Measurements from ENCODE around the gene ADCY2.

Gene ADCY2

DNA sequence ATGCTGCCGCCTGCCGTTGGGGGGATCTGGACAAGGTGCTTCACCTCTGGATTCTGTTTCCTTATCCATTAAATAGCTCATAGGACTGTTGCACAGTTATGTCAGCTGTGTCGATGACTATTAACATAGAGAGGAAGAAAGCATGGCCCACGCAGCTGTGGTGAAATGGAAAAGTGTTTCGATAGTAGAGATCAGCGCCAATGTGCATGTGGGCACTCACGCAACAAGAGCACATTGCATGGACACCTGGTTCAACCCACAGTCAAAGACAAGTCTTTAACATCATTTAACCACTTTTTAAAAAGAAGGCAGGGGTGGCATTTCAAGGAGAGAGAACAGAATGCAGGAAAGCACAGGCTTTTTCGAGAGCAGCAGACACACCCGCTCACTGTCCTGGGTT lies 107.6 kb downstream of the ADCY2 start:
- no peak for DNase-seq (ENCODE audit: low read depth in 2 of 2)

DNA sequence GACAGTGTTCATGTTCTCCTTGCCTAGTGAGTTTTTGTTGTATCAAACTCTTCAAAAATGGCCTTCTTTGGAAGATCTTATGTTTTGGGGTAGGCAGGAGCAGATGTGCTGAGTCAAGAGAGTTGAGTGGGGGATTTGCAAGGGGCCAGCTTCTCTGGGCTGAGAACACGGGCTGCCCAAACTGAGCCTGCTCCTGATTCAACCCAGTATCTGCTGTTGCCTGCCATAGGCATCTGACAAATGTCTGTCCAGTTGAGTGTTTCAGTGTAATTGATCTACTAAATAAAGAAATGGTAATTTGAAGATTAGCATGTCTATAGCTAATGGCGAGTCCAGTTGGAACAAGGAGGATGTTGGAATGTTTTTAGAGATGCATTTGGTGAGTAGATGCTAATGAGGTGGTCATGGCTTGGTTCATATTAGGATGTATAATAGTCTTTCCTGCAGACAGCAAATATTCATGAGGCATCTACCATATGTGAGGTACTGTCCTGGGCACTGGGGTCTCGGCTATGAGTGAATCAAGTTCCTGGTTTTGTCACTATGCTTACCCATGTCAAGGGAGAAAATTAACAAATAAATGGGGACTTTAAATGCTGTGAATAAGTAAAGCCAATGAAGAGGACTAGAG lies 119.5 kb downstream of the ADCY2 start:
- no peak for DNase-seq (ENCODE audit: low read depth in 2 of 2)

DNA sequence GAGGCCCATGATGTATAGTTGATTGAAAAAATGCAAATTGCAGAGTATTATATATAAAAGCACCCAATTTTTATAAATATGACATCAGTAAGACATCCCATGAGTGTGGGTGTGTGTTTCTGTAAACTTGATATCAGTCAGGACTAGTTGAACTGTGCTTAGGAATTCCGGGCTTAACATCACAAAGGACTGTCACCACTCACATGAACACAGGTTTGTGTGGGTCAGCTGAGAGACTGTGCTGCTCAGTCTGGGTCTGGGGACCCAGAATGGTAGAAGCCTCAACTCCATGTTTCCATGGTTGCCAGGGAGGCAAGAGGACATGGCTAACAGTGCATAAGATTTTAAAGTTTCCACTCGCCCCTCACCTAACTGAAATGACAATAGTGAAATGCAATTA lies 120.3 kb downstream of the ADCY2 start:
- no peak for DNase-seq (ENCODE audit: low read depth in 2 of 2)

DNA sequence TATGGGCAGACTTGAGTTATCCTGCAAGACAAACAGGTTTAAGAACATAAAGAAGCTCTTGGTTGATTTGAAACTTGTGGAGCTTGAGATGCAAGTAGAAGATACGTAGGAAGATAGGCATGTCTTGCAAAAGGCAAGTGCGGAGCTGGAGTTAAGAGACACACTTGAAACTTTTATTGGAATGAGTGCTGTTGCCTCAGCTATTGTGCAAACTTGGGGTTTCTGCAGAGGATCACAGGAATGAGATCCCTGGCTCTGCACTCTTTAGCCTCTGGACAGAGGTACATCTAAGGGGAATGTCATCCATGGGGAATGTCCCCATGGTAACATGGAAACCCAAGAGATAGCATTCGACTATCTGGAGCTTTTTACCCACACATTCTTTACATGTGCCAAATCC lies 121.1 kb downstream of the ADCY2 start:
- DNase-seq (ENCODE audit: low read depth in 2 of 2) = no peak

DNA sequence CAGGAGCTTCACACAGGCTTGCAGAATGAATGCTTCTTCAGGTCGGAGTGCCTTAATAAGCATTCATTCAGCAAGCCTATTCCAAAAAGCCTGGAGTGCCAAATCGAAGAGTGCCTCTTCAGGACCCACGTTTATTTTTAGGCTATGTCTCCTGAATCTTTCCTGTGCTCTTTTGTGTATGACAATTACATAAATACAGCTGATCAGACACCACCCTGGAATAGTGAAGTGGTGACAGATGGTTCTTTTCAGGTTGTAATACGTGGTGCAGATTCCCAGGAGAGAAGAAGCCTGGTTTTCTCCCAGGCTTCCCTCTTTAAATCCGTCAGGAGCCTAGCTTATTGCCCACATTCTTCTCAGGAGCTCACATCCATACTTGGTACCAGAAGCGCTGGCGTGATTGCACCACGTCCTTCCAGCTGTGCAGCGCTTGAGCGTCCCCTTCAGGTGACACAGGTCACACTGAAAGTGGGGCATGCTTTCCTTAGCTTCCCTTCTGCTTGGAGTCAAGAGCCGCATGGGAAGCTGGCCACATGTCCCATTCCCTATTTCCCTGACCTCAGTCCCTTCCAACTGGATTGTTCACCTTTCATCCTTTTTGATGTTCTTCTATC lies 123.1 kb downstream of the ADCY2 start:
- DNase-seq (ENCODE audit: low read depth in 2 of 2) = no peak

DNA sequence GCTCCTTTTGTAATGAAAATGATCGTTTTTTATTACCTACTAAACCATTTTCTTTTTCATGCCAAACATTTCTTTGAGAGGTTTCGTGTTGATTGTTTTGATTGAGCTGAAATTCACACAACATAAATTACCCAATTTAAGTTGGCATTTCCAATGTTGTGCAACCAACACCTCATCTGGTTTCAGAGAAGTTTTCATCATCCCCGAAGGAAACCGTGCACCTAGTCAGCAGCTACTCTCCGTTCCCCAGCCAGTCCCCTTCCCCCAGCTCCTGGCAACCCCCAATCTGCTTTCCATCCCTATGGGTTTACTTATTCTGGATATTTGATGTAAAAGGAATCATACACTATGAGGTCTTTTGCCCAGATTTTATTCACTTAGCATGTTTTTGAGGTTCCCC lies 123.6 kb downstream of the ADCY2 start:
- DNase-seq (ENCODE audit: low read depth in 2 of 2) = no peak

DNA sequence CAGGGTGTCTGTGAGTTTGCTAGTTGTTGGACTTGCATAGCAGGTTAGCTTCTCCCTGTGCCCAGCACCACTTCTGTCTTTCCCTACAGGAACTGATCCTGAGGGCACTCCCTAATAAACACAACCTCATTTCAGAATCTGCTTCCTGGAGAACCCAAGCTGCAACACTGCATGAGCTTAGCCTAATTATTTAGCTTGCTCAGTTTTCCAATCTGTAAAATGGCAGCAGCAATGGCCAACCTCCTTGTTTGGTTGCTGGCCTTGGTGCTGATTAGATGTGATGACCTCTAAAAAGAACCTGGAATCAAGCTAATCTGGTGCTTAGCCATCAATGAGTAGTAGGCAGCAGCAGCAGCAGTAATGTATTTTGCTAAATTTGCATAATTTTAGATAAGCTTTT lies 133.9 kb downstream of the ADCY2 start:
- no peak for DNase-seq (ENCODE audit: low read depth in 2 of 2)

DNA sequence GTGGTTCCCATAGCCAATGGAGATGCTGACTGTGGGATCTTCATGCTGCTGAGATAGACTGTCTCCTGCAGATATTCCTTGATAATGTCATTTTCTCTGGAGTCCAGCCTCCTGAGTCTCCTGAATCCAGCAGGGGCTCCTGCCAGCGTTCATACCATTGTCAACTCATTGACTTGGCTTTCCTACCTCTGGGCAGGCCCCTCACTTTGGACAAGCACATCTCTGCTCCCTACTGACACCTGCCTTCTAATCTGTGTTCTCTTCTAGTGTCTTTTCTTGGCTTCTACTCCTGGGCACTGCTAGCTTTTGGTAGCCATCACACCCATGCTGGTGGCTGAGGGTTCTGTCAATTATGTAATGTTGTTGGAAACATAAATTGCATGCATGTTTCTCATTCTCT lies 138.0 kb downstream of the ADCY2 start:
- no peak for DNase-seq (ENCODE audit: low read depth in 2 of 2)

DNA sequence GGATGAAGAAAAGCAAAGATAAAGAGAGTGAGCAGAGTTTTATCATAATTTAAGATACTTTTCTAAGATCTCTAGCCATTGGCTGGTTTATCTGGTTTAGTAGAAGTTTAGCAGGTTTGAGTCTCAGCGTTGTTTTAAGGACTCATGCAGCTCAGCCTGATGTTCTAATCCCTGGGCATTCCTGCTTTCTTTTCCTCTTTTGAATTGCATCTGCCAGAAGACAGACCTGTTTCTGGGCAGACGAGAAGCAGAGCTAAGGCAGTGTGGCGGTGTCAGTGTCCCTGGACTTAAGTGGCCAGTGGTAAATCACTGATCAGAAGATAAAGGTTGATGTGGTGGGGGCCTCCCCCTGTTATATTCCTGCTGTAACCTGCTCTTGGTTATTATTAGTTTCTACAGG lies 138.6 kb downstream of the ADCY2 start:
- no peak for DNase-seq (ENCODE audit: low read depth in 2 of 2)

DNA sequence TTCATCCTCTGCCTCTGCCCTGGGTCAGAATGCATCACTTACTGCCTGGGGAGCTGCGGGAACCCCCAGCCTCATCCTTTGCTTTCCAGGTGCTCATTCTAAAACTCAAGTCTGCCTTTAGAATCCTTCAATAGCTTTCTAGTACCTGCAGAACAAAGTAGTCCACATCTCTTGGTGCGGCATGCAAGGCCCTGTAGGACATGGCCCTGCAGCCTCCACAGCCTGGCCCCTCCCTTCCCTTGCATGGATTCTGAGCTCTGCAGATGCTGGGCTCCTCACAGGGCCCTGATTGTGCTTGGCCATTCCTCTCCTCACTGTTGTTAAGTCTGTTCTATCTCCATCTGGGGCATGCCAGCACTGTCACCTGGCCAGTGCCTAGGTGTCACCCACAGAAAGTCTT lies 141.6 kb downstream of the ADCY2 start:
- no peak for DNase-seq (ENCODE audit: low read depth in 2 of 2)

DNA sequence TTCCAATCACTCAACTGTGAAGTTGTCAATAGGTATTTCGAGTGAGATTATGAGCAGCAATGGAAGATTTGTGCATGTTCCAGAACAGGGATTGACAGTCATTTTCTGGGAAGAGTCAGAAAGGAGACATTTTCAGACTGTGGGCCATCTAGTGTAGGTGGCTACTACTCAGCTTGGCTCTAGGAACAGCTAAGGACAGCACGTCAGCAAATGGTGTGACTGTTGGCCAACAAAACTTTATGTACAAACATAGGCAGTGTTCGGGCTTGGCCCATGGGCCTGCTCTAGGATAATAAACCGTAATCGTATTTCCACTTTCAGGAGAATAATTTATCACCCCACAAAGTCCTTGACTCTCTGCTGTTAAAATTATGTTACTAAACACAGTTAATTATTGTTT lies 143.6 kb downstream of the ADCY2 start:
- no peak for DNase-seq (ENCODE audit: low read depth in 2 of 2)

DNA sequence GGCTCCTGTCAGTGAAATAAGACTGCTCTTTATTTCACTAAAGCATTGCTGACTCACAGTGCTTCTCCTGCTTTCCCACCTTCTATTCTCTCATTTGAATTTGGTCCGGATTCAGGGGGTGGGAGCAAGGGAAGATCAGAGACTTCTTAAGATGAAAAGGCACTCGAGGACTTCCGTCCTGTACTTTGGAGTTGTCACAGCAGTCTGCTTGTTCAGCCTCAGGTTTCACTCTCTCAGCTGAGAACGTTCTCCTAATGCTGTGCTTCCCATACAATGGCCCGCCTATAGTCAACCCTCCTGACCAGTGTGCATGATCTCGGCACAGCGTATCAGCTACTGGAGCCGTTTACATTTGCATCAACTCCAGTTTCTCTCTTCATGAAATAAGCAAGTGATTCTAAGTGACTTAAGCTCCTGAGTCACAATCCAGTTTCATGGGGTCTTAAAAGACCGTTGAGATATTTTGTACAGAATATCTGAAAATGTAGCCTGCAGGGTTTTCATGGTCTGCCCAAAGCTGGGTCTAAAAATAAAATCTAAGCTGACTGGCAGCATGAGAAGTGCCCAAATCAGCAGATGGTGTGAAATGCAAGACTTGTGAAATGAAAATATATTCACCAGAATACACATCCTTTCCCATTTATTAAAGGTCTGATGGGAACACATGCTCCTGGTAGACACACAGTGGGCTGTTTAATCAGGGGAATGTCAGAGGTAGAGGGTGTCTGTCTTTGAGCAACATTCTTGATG lies 145.0 kb downstream of the ADCY2 start:
- no peak for DNase-seq (ENCODE audit: low read depth in 2 of 2)

DNA sequence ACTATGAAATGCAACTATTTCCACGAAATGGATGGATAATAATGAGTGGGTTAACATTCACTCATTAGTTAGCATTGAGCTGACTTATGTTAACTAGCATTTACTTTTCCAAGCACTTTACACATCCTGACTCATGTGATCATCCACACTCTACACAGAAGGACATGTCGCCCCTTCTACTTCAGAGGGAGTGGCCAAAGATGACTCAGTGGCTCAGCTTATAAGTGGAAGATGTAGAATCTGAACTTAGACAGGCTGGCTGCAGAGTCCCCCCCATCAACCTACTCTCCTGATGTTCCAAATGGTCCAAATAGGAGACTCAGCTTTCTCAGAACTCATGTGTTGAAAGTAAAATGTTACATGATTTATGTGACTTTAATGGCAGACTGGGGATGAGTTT lies 146.0 kb downstream of the ADCY2 start:
- no peak for DNase-seq (ENCODE audit: low read depth in 2 of 2)

DNA sequence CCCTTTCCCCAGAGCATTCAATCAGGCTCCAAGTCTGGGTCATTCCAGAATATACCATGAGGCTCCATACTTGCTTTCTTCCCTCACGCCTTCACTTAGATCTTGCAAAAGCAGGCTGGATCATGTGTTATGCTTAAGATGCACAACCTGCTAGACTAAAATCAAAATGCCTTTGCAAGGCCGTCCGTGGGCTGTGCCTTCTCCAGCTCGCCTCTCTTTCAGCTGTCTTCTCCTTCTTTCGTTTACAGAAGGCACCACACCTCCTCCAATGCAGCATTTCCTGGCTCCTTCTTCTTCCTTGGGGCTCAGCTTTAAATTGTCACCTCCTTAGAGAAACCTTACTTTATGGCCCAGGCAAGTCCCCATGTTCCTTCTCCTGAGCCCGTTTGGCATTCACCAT lies 150.6 kb downstream of the ADCY2 start:
- no peak for DNase-seq (ENCODE audit: low read depth in 2 of 2)

DNA sequence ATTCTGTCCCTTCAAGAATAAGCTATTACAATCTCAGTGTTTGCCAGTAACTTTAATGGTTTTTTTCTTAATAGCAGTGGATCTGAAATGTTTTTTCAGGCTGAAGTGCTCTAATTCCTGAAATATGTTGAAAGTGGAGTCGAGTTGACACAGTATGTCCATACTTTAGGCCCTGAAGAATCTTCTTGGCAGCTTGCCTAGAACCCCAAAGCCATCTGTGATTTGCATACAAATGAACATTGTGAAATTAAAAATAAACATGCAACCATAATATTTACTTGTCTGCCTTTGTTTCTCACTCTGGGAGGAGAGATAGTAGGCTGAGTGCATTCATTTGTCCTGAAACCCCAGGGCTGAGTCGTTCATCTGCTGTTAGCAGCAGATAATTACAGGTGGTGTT lies 152.7 kb downstream of the ADCY2 start:
- DNase-seq (ENCODE audit: low read depth in 2 of 2) = no peak

DNA sequence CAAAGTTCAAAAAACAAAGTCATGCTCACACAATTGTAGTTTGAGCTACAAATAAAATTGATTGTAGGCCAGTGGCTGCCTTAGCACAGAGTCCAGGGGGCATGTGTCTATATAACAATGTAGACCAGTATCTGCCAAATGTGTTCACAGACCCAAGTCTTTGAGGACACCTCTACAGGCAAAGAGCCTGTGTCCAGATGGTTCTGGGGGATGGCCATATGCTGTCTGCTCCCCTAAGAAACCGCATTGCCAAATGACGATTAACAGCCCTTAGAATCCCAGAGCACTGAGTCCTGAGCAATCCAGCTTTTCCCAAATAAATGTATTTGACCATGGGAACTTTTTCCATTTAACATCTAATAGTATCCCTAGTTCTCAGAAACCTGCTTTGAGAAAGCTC lies 169.6 kb downstream of the ADCY2 start:
- no peak for DNase-seq (ENCODE audit: low read depth in 2 of 2)

DNA sequence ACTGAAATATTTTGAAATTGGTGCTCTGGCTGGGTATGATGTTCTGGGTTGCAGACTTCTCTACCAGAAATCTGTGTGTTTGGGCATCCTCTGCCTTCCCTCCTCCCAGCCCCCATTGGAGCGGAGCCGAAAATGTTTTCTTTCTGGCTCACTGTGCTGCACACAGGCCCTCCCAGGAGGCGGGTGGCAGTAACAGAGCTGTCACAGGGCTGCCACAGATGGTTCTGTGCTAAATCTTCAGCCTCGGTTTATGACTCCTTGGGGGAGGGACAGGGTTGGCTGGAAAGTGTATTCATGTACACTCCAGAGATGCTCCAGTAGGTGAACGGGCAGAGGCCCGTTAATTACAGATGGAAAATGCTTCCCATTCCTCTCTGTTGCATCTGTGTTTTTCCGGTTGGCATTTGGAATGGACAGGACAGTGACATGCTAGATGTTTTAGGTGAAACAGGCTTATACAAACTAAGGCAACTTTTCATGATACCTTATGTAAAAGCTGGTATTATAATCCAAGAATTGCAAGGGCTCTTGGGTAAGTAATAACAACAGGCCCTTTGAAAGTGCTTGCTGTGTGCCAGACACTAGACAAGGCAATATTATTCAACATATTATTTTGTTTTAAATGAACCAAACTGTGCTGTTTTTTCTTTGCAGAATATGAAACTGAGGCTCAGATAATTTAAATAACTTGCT lies 180.2 kb downstream of the ADCY2 start:
- no peak for DNase-seq (ENCODE audit: low read depth in 2 of 2)

DNA sequence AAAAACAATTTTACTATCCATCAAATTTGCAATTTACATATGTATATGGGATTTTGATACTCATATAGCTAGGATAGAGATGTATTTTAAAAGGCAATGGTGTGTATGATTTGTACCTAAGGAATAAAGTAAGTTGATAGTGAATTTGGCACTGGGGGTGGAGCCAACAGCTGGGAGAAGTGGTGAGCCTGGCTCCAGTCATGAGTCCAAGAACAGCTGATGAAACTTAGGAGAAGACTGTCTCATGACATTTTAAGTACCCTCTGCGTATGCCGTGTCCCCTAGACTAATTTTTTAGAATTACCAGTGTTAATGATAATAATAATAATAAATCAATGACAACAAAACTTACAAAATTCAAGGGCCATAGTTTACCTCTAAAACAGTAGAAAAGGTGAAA lies 181.4 kb downstream of the ADCY2 start:
- DNase-seq (ENCODE audit: low read depth in 2 of 2) = no peak

DNA sequence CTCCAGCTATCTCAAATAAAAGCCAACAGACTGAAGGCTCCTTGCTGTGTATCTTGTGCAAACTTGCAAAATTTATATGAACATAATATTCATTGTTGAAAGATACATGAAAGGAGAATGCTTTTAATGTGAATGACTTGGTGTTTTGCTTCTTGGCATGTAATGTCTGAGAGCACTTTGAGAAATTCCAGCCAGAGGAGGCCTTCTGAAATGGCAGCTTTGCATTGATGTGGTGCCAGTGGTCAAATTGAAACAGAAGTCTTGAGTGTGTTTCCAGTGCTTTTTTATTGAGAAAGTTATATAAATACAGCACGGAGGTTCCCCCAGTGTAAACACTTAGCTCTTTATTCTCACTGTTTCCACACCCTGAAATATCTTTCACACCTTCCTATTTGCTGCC lies 182.1 kb downstream of the ADCY2 start:
- no peak for DNase-seq (ENCODE audit: low read depth in 2 of 2)

DNA sequence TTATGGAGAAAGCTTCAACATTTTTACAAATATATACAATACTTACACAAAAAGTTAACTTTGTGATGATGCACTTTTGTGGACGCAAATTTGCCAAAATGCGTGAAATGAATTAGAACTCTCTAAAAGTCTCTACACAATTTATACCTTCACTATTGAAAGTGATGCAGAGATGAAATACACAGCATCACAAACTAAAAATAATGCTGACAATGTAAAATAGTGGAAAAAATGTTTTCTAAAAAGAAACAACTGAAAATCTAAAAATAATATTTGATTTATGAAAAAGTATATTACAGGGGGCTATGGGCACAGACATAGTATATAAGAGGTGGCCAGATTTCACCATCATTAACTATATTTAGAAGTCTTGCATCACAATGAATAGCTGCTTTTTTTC lies 188.8 kb downstream of the ADCY2 start:
- no peak for DNase-seq (ENCODE audit: low read depth in 2 of 2)

DNA sequence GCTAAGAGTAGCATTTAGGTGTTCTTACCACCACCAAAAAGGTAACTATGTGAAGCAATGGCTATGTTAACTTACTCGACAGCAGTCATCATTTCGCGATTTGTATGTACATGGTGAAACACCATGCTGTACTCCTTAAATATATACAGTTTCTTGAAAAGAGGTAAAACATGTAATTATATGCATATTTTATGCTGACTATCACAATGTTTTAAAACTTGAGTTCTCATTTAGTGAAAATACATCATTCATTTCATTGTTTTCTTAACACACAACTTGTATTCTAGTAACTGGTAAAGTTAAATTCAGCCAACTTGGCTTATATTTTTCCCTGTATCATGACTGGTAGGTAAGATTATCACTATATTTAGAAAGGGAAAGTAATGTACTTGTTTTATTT lies 189.9 kb downstream of the ADCY2 start:
- no peak for DNase-seq (ENCODE audit: low read depth in 2 of 2)

DNA sequence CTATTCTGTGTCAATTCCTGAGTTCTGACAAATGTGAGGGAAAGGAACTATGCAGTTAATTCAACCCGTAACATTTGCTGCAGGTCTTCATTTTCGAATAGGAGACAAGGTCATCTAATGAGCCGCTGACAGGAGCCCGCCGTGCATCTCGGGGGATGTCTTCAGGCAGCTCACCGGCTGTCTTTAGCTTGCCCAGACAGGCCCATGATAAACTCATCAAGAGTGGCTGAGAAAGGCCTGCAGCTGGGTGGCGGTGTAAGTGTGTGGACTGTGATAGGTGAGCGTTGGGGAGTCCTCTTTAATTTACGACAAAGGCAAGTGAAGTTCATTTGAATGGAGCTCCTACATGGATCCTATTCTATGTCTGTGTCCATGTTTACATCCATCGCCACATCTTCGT lies 190.5 kb downstream of the ADCY2 start:
- no peak for DNase-seq (ENCODE audit: low read depth in 2 of 2)

DNA sequence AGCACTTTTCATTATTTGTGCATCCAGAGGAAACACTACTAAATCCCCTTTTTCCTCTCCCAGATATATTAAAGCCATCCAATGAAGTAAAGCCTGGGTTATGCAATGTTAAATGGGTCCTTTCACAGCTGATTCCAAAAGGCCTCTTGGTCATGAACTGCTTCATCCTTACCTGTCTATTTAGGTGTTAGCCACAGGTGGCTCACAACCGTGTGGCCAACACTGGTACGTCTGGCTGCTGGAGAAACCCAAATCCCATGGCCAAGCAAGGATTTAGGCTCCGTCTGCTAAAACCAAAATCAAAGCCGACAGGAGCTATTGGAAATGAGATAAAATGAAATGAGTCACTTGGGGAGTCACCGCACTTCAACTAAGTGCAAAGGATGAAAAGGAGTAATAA lies 193.9 kb downstream of the ADCY2 start:
- no peak for DNase-seq (ENCODE audit: low read depth in 2 of 2)
